ENCODE data around the gene BACE1-AS.

DNA sequence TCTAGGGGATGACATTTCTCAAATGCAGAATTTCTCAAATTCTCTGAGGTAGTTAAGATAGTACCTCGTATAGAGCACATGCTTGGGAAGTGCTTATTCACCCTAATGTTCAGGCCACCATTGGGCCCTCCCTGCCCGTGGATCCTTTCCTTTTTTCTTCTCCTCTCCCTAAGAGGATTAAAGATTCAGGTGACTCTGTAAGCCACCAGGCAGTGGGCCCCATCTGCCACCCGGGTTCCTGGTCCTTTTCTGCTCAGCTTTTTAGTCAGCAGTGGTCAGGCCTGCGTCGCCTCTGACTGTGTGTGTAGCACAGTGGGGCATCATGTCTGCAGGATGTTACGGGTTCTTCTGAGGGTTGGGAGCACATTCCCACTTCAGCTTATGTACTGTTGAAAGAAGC is 43.8 kb downstream of the BACE1-AS start:
- TF ChIP-seq, protein P1, sequence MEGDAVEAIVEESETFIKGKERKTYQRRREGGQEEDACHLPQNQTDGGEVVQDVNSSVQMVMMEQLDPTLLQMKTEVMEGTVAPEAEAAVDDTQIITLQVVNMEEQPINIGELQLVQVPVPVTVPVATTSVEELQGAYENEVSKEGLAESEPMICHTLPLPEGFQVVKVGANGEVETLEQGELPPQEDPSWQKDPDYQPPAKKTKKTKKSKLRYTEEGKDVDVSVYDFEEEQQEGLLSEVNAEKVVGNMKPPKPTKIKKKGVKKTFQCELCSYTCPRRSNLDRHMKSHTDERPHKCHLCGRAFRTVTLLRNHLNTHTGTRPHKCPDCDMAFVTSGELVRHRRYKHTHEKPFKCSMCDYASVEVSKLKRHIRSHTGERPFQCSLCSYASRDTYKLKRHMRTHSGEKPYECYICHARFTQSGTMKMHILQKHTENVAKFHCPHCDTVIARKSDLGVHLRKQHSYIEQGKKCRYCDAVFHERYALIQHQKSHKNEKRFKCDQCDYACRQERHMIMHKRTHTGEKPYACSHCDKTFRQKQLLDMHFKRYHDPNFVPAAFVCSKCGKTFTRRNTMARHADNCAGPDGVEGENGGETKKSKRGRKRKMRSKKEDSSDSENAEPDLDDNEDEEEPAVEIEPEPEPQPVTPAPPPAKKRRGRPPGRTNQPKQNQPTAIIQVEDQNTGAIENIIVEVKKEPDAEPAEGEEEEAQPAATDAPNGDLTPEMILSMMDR (IDR thresholded peaks at IDR 0.05; ENCODE audit: low read length) = no peak
- no peak for TF ChIP-seq EZH2 (optimal IDR thresholded peaks at IDR 0.05; ENCODE audit: low read depth, low read length)

Measured in MM.1S (cell line).